Adrenal gland (tissue), 5 donors: ENCODE results near the gene PRSS3.
"Not testable (repeated sequence)": the region's sequence is repeated elsewhere in the genome, so short reads cannot be mapped to it uniquely, and the experiment has no call there.

Source experiments
- CTCF ChIP-seq, 6 experiments: fragments of 450-650 bp in 4 of 6; fragments of 200-600 bp in 2 of 6; sonication (generic) in 1 of 6; IDR thresholded peaks; 1 replicate in 5 of 6; 2 replicates in 1 of 6; pipeline versions ENCODE4 v1.5.1 to v1.8.0; 2016 to 2021; ENCODE audit warnings: antibody characterized with exemption in 6 of 6, mild to moderate bottlenecking in 2 of 6, moderate library complexity in 1 of 6
- POLR2A ChIP-seq, 2 donors: fragments of 450-650 bp; IDR thresholded peaks; one replicate each; pipeline ENCODE4 v1.6.1; 2017; ENCODE audit warnings: antibody characterized with exemption in 2 of 2, mild to moderate bottlenecking in 2 of 2, moderate library complexity in 1 of 2
- donor health status: DM: no; HTN: no; CAD: no.

GRCh38 chr9:33808979-33809322, 13.6 kb downstream of the PRSS3 start:
- not testable (repeated sequence) for TF ChIP-seq CTCF, POLR2A (IDR thresholded peaks at IDR 0.05)
